T-helper 2 cell treated with Interferon-gamma antibody and Interleukin-4, amounts not matched to agents 100 ng/mL and 5 ng/mL, for 36 hours (primary cell): ENCODE data around the gene ADIPOR2. TPM values are rescaled to one million over a fixed set of nuclear protein-coding genes. Genes with fewer than 3 reads are reported as not detected.

Source experiments
- intact Hi-C: fragments of 100-400 bp; cut with micrococcal nuclease; formaldehyde crosslinking; loops from one replicate; pipeline ENCODE4 v1.15.1; 2023
- total RNA-seq: library from RNA; stranded (reverse); gene quantifications from 2 replicates; pipeline ENCODE4 v1.2.3, GENCODE V29; 2022

The ADIPOR2 gene
- total RNA-seq, 1 donor from 2014 or later: 64.5 TPM

- intact Hi-C loops: no loop called here
Measured at GRCh38 chr12:1797011-1797901, 106.4 kb downstream of the ADIPOR2 start.

- intact Hi-C loops: no loop called here
Measured at GRCh38 chr12:1797991-1798640, 107.2 kb downstream of the ADIPOR2 start.

GRCh38 chr12:1798641-1799020 lies 107.8 kb downstream of the ADIPOR2 start:
- intact Hi-C loops: no loop called here

GRCh38 chr12:1799051-1799881 lies 108.4 kb downstream of the ADIPOR2 start:
- intact Hi-C loops: no loop called here

- intact Hi-C loops: no loop called here
Measured at GRCh38 chr12:1799882-1800400, 109.1 kb downstream of the ADIPOR2 start.

- intact Hi-C loops: no loop called here
Measured at GRCh38 chr12:1800401-1801302, 109.8 kb downstream of the ADIPOR2 start.

GRCh38 chr12:1801303-1801975 lies 110.6 kb downstream of the ADIPOR2 start:
- intact Hi-C loops: no loop called here

GRCh38 chr12:1803736-1804135 lies 112.9 kb downstream of the ADIPOR2 start:
- intact Hi-C loops: loop anchor here (1.0 kb wide), 1 partner anchor 7 kb away; no protein-coding TSS in a partner anchor

- intact Hi-C loops: loop anchor here (1.0 kb wide), 1 partner anchor 8 kb away; no protein-coding TSS in a partner anchor
Measured at GRCh38 chr12:1804545-1805332, 113.9 kb downstream of the ADIPOR2 start.

- intact Hi-C loops: no loop called here
Measured at GRCh38 chr12:1805441-1806081, 114.7 kb downstream of the ADIPOR2 start.

- intact Hi-C loops: no loop called here
Measured at GRCh38 chr12:1806301-1807086, 115.6 kb downstream of the ADIPOR2 start.

- intact Hi-C loops: no loop called here
Measured at GRCh38 chr12:1807087-1807860, 116.4 kb downstream of the ADIPOR2 start.

- intact Hi-C loops: no loop called here
Measured at GRCh38 chr12:1808036-1808797, 117.3 kb downstream of the ADIPOR2 start.

GRCh38 chr12:1808798-1809480 lies 118.1 kb downstream of the ADIPOR2 start:
- intact Hi-C loops: no loop called here

GRCh38 chr12:1809591-1810190 lies 118.8 kb downstream of the ADIPOR2 start:
- intact Hi-C loops: no loop called here
